ENCODE results near the gene CCT8.

The CCT8 gene

DNA sequence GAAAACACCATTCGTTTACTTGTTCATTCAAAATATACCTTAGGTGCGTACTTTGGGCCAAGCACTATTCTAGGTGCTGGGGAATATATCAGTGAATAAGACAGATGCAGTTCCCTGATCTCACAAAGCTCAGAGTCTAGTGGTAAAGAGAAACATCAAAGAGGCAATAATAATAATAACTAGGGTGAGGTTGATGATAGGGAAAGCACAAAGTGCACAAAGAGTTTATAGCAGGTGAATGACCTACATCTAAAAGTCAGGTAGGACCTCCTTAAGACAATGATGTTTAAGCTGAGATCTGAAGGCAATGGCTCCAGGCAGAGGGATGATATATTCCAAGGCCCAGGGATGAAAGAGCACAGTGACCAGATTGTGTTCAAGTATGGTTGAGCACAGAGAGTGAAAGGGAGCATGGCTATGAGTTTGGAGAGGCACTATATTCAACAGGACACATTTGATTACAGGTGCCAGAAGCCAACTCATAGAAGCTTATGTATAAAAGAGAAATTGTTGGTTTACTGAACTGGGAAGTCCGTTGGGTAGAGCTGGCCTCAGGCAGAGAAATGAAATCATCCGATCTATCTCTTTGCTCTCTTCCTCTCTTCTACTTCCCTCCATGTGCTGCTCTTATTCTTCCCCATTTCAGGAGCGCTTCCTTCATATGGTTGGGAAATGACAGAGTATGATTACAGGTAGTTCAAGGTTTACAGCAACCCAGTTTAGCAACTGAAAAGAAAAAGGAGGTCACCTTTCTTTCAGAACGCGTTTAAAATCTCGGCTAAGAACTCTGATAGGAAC, 23.0 kb upstream of the CCT8 start:
- no peaks in the 10 kb centered on the region for H3K9me2 ChIP-seq (replicated peaks; ENCODE audit: low read depth, low read length)
- H2AFZ ChIP-seq (ENCODE audit: low read length) = no peak overlapping the region
- TF ChIP-seq, protein P1, sequence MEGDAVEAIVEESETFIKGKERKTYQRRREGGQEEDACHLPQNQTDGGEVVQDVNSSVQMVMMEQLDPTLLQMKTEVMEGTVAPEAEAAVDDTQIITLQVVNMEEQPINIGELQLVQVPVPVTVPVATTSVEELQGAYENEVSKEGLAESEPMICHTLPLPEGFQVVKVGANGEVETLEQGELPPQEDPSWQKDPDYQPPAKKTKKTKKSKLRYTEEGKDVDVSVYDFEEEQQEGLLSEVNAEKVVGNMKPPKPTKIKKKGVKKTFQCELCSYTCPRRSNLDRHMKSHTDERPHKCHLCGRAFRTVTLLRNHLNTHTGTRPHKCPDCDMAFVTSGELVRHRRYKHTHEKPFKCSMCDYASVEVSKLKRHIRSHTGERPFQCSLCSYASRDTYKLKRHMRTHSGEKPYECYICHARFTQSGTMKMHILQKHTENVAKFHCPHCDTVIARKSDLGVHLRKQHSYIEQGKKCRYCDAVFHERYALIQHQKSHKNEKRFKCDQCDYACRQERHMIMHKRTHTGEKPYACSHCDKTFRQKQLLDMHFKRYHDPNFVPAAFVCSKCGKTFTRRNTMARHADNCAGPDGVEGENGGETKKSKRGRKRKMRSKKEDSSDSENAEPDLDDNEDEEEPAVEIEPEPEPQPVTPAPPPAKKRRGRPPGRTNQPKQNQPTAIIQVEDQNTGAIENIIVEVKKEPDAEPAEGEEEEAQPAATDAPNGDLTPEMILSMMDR (conservative IDR thresholded peaks at IDR 0.05; ENCODE audit: low read length) = no peak
- no peak for TF ChIP-seq EZH2phosphoT487 (IDR thresholded peaks at IDR 0.05; ENCODE audit: borderline replicate concordance)
- H3K36me3 ChIP-seq (ENCODE audit: insufficient read depth, low read length) = no peaks in the 10 kb centered on the region; the same call in 1 of the 2 replicates
- H3K4me1 ChIP-seq (ENCODE audit: insufficient read depth, low read length, poor library complexity, severe bottlenecking) = no peaks in the 10 kb centered on the region
- no peaks in the 10 kb centered on the region for H3F3A ChIP-seq (ENCODE audit: low read depth)
- no peaks in the 10 kb centered on the region for H3K27me3 ChIP-seq (ENCODE audit: insufficient read depth, low read length, poor library complexity, severe bottlenecking)
- no peaks in the 10 kb centered on the region for H3K79me2 ChIP-seq (ENCODE audit: insufficient read depth, low read length)
- H3K4me3 ChIP-seq (ENCODE audit: low read length, poor library complexity, severe bottlenecking) = no peak overlapping the region
- no peaks in the 10 kb centered on the region for H3K9me3 ChIP-seq (ENCODE audit: insufficient read depth, low read depth, low read length)
- H3K4me2 ChIP-seq (ENCODE audit: low read depth, low read length, poor library complexity, severe bottlenecking) = no peak overlapping the region
- no peaks in the 10 kb centered on the region for H4K20me1 ChIP-seq (ENCODE audit: insufficient read depth, low read length, poor library complexity, severe bottlenecking)
- H3K9ac ChIP-seq (ENCODE audit: low read depth, low read length, poor library complexity, severe bottlenecking) = no peak overlapping the region

DNA sequence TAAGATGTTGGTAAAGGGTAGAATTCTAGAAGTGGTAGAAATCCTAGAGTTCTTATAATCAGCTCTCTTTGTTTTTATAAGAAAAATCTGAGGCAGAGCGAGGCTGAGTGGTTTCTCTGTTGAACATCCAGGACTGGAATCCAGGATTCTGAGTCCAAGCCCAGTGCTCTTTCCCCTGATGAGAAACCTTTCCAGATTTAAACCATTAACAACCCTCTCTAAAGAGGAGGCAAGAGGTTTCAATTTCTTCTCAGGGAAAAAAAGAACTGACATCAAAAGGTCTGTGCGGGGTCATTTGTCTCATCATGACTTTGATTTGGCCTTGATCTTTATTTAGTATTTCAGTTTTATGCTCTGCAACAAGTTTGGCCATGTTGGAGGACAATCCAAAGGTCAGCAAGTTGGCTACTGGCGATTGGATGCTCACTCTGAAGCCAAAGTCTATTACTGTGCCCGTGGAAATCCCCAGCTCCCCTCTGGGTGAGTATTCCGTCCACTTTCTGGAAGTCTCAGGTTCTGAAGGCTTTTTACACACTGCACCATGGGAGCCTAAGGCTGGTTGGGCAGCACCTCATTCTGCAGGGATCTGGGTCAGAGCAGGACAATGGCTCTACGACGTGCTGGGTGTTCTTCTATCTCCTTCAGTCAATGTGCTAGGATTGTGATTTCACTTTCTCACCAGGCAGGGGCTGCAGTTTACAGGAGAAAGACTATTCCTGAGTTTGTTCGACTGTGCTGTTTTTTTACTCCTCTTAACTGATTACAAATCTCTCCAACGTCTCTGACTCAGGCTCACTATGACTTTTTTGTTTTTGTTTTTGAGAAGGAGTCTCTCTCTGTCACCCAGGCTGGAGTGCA, 18.9 kb upstream of the CCT8 start:
- Histone ChIP-seq H3K4me1 (ENCODE audit: insufficient read depth, low read length, poor library complexity, severe bottlenecking) (no peaks in the 10 kb centered on the region), H3K9me3 (ENCODE audit: insufficient read depth, low read depth, low read length) (no peaks in the 10 kb centered on the region), H3K9ac (ENCODE audit: low read depth, low read length, poor library complexity, severe bottlenecking) (no peak overlapping the region), H3K79me2 (ENCODE audit: insufficient read depth, low read length) (no peaks in the 10 kb centered on the region), H3K4me3 (ENCODE audit: low read length, poor library complexity, severe bottlenecking) (no peak overlapping the region), H3K27me3 (ENCODE audit: insufficient read depth, low read length, poor library complexity, severe bottlenecking) (no peaks in the 10 kb centered on the region), H3F3A (ENCODE audit: low read depth) (no peaks in the 10 kb centered on the region), H2AFZ (ENCODE audit: low read length) (no peak overlapping the region), H3K4me2 (ENCODE audit: low read depth, low read length, poor library complexity, severe bottlenecking) (no peak overlapping the region), H3K36me3 (ENCODE audit: insufficient read depth, low read length) (no peaks in the 10 kb centered on the region; the same call in 1 of the 2 replicates), H4K20me1 (ENCODE audit: insufficient read depth, low read length, poor library complexity, severe bottlenecking) (no peaks in the 10 kb centered on the region), H3K9me2 (replicated peaks; ENCODE audit: low read depth, low read length) (no peaks in the 10 kb centered on the region)
- TF ChIP-seq, protein P1 (conservative IDR thresholded peaks at IDR 0.05; ENCODE audit: low read length) = no peak
- no peak for TF ChIP-seq EZH2phosphoT487 (IDR thresholded peaks at IDR 0.05; ENCODE audit: borderline replicate concordance)

DNA sequence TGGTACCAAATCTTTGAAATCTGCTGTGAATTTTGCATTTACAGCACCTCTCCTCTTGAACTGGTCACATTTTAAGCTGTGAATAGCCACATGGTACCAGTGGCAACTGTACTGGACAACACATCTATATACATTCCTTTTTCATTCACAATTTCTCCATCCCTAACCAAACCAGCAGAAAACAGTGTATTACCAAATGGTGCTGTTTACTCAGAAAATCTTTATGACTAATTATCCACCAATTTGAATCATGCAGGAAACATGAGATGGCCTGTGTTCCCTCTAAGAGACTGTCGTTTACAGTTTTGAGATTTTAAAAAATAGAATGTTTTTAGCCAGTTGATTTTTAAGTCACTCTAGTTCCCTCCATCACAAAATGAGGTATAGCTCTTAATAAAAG, 17.6 kb upstream of the CCT8 start:
- H3K36me3 ChIP-seq (ENCODE audit: insufficient read depth, low read length) = no peaks in the 10 kb centered on the region; the same call in 1 of the 2 replicates
- H3K27me3 ChIP-seq (ENCODE audit: insufficient read depth, low read length, poor library complexity, severe bottlenecking) = no peaks in the 10 kb centered on the region
- no peak overlapping the region for H3K4me2 ChIP-seq (ENCODE audit: low read depth, low read length, poor library complexity, severe bottlenecking)
- no peaks in the 10 kb centered on the region for H3K9me2 ChIP-seq (replicated peaks; ENCODE audit: low read depth, low read length)
- no peak overlapping the region for H2AFZ ChIP-seq (ENCODE audit: low read length)
- no peaks in the 10 kb centered on the region for H4K20me1 ChIP-seq (ENCODE audit: insufficient read depth, low read length, poor library complexity, severe bottlenecking)
- H3K9ac ChIP-seq (ENCODE audit: low read depth, low read length, poor library complexity, severe bottlenecking) = no peak overlapping the region
- TF ChIP-seq, protein P1 (conservative IDR thresholded peaks at IDR 0.05; ENCODE audit: low read length) = no peak
- no peak for TF ChIP-seq EZH2phosphoT487 (IDR thresholded peaks at IDR 0.05; ENCODE audit: borderline replicate concordance)
- H3F3A ChIP-seq (ENCODE audit: low read depth) = no peaks in the 10 kb centered on the region
- no peaks in the 10 kb centered on the region for H3K79me2 ChIP-seq (ENCODE audit: insufficient read depth, low read length)
- H3K4me1 ChIP-seq (ENCODE audit: insufficient read depth, low read length, poor library complexity, severe bottlenecking) = no peaks in the 10 kb centered on the region
- no peaks in the 10 kb centered on the region for H3K9me3 ChIP-seq (ENCODE audit: insufficient read depth, low read depth, low read length)
- no peak overlapping the region for H3K4me3 ChIP-seq (ENCODE audit: low read length, poor library complexity, severe bottlenecking)

All from Loucy (cell line).